Nephron (organoid): ENCODE measurements around the gene ASTN1.

Experiments used
- H3K27ac Mint-ChIP-seq, 3 experiments: 2 replicates each; pipeline ENCODE4 v1.8.0; 2020; ENCODE audit warnings: mixed read lengths in 3 of 3, mild to moderate bottlenecking in 2 of 3, moderate library complexity in 1 of 3
- H3K27me3 Mint-ChIP-seq: 2 replicates; pipeline ENCODE4 v1.8.0; 2021; ENCODE audit warnings: low read depth, mild to moderate bottlenecking, moderate library complexity, mixed read lengths
- H3K36me3 Mint-ChIP-seq: 2 replicates; pipeline ENCODE4 v1.8.0; 2020; ENCODE audit warnings: low read depth, mixed read lengths
- H3K4me1 Mint-ChIP-seq: 2 replicates; pipeline ENCODE4 v1.8.0; 2020; ENCODE audit warnings: mixed read lengths
- H3K4me3 Mint-ChIP-seq, 3 experiments: 2 replicates each; pipeline ENCODE4 v1.8.0; 2020; ENCODE audit warnings: mild to moderate bottlenecking in 3 of 3, mixed read lengths in 3 of 3, moderate library complexity in 2 of 3
- H3K9me3 Mint-ChIP-seq: 2 replicates; pipeline ENCODE4 v1.8.0; 2020; ENCODE audit warnings: mixed read lengths
- TF ChIP-seq, protein P1 (sequence below), 3 experiments: fragments of 200-600 bp; sonication (generic); IDR thresholded peaks; one replicate each; pipeline ENCODE4 v1.5.0; 2021; ENCODE audit warnings: antibody characterized with exemption in 3 of 3; ENCODE audit not compliant: unreplicated experiment in 3 of 3

ASTN1 gene

DNA sequence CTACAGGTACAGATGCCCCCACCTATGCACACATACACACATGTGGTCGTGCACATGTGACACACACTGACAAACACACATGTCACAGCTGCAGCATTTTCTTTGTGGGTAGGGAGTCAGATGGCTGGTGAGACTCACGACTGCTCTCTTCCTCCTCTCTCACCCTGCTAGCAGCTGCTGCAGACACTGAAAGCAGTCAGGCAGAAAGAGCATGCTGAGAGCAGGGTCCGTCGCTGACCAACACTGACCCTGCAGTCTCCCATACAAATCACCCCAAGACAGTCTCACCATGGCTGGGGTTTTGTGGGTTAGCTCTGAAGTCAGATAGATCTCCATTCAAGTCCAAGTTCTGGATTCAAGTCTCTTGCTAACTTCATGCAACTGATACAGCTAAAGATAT, 188.3 kb downstream of the ASTN1 start:
- Mint-ChIP-seq H3K4me3 (no peak overlapping the region), H3K4me1 (peaks cover 5% of the 10 kb centered on the region), H3K27ac (no peak overlapping the region), H3K9me3 (no peaks in the 10 kb centered on the region), H3K27me3 (no peaks in the 10 kb centered on the region), H3K36me3 (no peaks in the 10 kb centered on the region)
- TF ChIP-seq, protein P1, sequence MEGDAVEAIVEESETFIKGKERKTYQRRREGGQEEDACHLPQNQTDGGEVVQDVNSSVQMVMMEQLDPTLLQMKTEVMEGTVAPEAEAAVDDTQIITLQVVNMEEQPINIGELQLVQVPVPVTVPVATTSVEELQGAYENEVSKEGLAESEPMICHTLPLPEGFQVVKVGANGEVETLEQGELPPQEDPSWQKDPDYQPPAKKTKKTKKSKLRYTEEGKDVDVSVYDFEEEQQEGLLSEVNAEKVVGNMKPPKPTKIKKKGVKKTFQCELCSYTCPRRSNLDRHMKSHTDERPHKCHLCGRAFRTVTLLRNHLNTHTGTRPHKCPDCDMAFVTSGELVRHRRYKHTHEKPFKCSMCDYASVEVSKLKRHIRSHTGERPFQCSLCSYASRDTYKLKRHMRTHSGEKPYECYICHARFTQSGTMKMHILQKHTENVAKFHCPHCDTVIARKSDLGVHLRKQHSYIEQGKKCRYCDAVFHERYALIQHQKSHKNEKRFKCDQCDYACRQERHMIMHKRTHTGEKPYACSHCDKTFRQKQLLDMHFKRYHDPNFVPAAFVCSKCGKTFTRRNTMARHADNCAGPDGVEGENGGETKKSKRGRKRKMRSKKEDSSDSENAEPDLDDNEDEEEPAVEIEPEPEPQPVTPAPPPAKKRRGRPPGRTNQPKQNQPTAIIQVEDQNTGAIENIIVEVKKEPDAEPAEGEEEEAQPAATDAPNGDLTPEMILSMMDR (IDR thresholded peaks at IDR 0.05; ENCODE audit: unreplicated experiment in 3 of 3): no peak

DNA sequence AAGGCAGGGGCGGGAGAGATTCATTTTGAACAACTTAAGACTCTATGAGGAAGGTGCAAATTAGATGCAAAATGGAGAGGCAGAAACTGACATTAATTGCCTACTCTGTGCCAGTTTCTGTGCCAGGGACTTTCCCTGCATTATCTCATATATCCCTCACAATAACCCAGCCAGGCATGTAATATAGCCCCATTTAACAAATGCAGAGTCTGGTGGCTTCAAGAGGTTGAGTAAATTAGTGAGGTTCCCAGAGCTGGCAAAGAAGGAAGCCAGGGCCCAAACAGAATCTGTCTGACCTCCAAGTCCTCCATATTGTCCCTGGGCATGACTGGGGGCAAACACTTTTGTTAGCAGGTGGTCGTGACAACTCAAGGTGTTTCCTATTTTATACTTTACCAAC, 199.8 kb downstream of the ASTN1 start:
- no peaks in the 10 kb centered on the region for H3K36me3 Mint-ChIP-seq
- no peak overlapping the region for H3K4me3 Mint-ChIP-seq
- H3K27ac Mint-ChIP-seq: no peak overlapping the region
- H3K4me1 Mint-ChIP-seq: no peaks in the 10 kb centered on the region
- no peaks in the 10 kb centered on the region for H3K27me3 Mint-ChIP-seq
- no peaks in the 10 kb centered on the region for H3K9me3 Mint-ChIP-seq
- TF ChIP-seq, protein P1 (IDR thresholded peaks at IDR 0.05; ENCODE audit: unreplicated experiment in 3 of 3): no peak

DNA sequence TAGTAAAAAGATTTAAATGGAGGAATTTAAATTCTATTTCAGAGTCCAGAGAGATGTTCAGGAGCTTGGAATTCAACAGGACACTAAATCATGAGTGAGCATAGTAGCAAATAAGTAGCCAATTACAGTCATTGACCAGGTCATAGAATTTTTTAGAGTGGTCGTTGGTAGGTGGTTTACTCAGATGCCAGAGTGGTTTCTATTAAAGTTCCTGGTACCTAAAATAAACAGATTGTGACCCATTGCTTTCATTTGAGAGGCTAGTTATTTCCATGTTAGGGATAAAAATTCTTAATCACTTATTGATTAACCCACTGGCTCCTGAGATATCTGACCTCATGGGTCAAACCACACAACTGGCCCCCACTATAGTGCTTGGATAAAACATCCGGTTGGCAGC, 201.3 kb downstream of the ASTN1 start:
- H3K27me3 Mint-ChIP-seq: peaks cover 4% of the 10 kb centered on the region
- H3K4me1 Mint-ChIP-seq: no peaks in the 10 kb centered on the region
- no peaks in the 10 kb centered on the region for H3K9me3 Mint-ChIP-seq
- no peak overlapping the region for H3K4me3 Mint-ChIP-seq
- TF ChIP-seq, protein P1 (IDR thresholded peaks at IDR 0.05; ENCODE audit: unreplicated experiment in 3 of 3): no peak
- H3K27ac Mint-ChIP-seq: no peak overlapping the region
- H3K36me3 Mint-ChIP-seq: no peaks in the 10 kb centered on the region

DNA sequence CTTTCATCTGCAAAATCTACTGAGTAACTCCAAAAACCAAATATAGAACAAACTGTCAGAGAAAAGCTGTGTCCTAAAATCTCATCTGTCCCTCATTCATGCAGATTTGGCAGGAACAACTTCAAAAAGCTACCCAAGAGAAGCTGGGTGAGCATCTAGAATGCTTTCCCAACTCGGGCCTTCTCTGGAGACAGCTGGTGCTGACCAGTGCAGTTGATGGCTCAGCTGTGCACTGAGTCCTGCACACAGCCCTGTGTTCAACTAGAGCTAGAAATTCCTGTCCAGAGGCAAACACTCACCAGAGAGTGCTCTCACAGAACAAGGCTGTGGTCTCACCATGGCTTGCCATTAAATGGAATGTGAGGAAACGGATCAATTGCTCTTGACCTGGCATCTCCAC, 202.8 kb downstream of the ASTN1 start:
- Mint-ChIP-seq H3K9me3 (no peaks in the 10 kb centered on the region), H3K4me3 (no peak overlapping the region), H3K27ac (no peak overlapping the region), H3K36me3 (no peaks in the 10 kb centered on the region), H3K4me1 (no peaks in the 10 kb centered on the region), H3K27me3 (peaks cover 8% of the 10 kb centered on the region)
- TF ChIP-seq, protein P1 (IDR thresholded peaks at IDR 0.05; ENCODE audit: unreplicated experiment in 3 of 3): no peak

DNA sequence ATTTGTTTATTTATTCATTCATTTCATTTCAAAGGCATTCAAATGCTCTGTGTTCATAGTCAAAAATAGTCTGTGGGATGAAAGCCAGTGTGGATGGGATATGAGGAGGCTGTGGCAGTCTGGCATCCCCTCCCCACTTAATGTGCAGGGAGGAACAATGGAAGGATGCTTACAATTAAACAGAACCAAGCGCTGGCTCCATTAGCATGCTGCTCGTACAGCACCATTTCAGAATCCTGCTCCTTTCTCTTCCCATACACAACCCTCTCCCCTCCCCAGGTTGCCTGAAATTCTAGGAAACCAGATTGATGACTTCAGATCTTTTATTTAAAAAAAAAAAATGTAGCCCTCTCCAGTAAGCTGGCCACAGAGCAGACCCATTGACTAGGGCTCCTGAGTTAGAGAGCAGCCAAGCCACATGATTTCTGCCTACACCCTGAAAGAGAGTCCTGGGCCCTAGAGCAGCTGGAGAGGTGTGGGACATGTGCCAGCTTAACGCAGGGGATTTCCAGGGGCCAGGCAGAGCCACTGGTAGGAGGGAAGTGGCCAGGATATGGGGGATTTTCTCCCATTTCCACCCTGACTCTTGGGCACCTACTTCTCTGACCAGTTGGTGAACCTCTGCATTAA, 205.2 kb downstream of the ASTN1 start:
- H3K27ac Mint-ChIP-seq: no peak overlapping the region
- TF ChIP-seq, protein P1 (IDR thresholded peaks at IDR 0.05; ENCODE audit: unreplicated experiment in 3 of 3): no peak
- H3K4me1 Mint-ChIP-seq: no peaks in the 10 kb centered on the region
- H3K36me3 Mint-ChIP-seq: no peaks in the 10 kb centered on the region
- no peaks in the 10 kb centered on the region for H3K9me3 Mint-ChIP-seq
- H3K4me3 Mint-ChIP-seq: no peak overlapping the region
- peaks cover 8% of the 10 kb centered on the region for H3K27me3 Mint-ChIP-seq

DNA sequence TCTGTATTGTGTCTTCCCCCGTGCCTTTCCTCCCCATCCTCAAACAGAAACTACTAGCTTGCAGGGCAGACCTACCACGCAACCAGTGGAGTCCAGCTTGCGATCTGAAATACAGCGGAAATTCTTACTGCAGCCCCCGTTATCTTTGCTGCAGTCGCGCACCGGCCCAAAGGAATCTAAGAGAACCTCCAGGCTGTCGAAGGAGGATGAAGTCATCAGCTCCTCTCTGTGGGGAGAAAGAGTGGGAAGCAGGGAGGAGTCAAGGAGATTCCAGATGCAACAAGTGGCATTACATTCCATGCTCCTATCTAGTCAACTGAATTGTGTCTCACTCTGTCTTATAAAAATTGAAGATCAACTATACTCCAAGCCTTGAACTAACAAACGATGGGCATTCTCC, 206.9 kb downstream of the ASTN1 start:
- Mint-ChIP-seq H3K4me3 (no peak overlapping the region), H3K27me3 (peaks cover 8% of the 10 kb centered on the region), H3K9me3 (no peaks in the 10 kb centered on the region), H3K27ac (no peak overlapping the region), H3K36me3 (no peaks in the 10 kb centered on the region), H3K4me1 (no peaks in the 10 kb centered on the region)
- TF ChIP-seq, protein P1 (IDR thresholded peaks at IDR 0.05; ENCODE audit: unreplicated experiment in 3 of 3): no peak
